A549 (cell line): ENCODE measurements around the gene FAM8A1.

Experiments used
- BHLHE40 ChIP-seq: IDR thresholded peaks from 2 replicates; pipeline ENCODE4 v1.6.1; 2012; ENCODE audit warnings: low read depth, low read length, inconsistent platforms
- CBX8 ChIP-seq: fragments of 200-600 bp; sonication (generic); IDR thresholded peaks from 2 replicates; pipeline ENCODE4 v1.6.1; 2016
- CHD2 ChIP-seq: fragments of 150-350 bp; IDR thresholded peaks from 2 replicates; pipeline ENCODE4 v1.6.1; 2014; ENCODE audit warnings: low read length; ENCODE audit not compliant: partially characterized antibody
- CTCF ChIP-seq: fragments of >200 bp; sonication (Bioruptor Twin); formaldehyde crosslinking; IDR thresholded peaks from 3 replicates; pipeline ENCODE4 v1.5.1; 2016
- JUN ChIP-seq, 2 experiments: fragments of >200 bp; sonication (Bioruptor Twin); formaldehyde crosslinking; IDR thresholded peaks; 2 replicates in 1 of 2; 3 replicates in 1 of 2; pipeline ENCODE4 v1.6.1; 2016 to 2017
- KDM1A ChIP-seq: fragments of 200-600 bp; sonication (generic); IDR thresholded peaks from 2 replicates; pipeline ENCODE4 v1.6.1; 2016; ENCODE audit warnings: low read depth, mild to moderate bottlenecking
- MAFK ChIP-seq: fragments of 450-650 bp; IDR thresholded peaks from 2 replicates; pipeline ENCODE4 v1.6.1; 2014; ENCODE audit not compliant: partially characterized antibody
- MAZ ChIP-seq: fragments of 150-350 bp; IDR thresholded peaks from 2 replicates; pipeline ENCODE4 v1.6.1; 2014; ENCODE audit warnings: antibody characterized with exemption, low read depth, low read length, borderline replicate concordance
- PHF8 ChIP-seq: fragments of 200-600 bp; sonication (generic); IDR thresholded peaks from 2 replicates; pipeline ENCODE4 v1.6.1; 2016; ENCODE audit warnings: low read depth, mild to moderate bottlenecking, antibody characterized with exemption, moderate library complexity, borderline replicate concordance
- POLR2A ChIP-seq: IDR thresholded peaks from 2 replicates; pipeline ENCODE4 v1.6.1; 2012; ENCODE audit warnings: mild to moderate bottlenecking, low read length
- RNF2 ChIP-seq: fragments of 200-600 bp; sonication (generic); IDR thresholded peaks from 2 replicates; pipeline ENCODE4 v1.6.1; 2016; ENCODE audit warnings: low read depth, mild to moderate bottlenecking, antibody characterized with exemption, moderate library complexity, borderline replicate concordance
- SREBF2 ChIP-seq: fragments of 450-650 bp; IDR thresholded peaks from 2 replicates; pipeline ENCODE4 v1.6.1; 2014; ENCODE audit warnings: mild to moderate bottlenecking, moderate library complexity
- TF ChIP-seq, protein P1 (sequence below): fragments of 200-600 bp; sonication (generic); IDR thresholded peaks from 2 replicates; pipeline ENCODE4 v1.6.1; 2016; ENCODE audit warnings: antibody characterized with exemption, mild to moderate bottlenecking, moderate library complexity
- TF ChIP-seq, protein P2 (sequence below): IDR thresholded peaks from 2 replicates; pipeline ENCODE4 v1.6.1; 2012

DNA sequence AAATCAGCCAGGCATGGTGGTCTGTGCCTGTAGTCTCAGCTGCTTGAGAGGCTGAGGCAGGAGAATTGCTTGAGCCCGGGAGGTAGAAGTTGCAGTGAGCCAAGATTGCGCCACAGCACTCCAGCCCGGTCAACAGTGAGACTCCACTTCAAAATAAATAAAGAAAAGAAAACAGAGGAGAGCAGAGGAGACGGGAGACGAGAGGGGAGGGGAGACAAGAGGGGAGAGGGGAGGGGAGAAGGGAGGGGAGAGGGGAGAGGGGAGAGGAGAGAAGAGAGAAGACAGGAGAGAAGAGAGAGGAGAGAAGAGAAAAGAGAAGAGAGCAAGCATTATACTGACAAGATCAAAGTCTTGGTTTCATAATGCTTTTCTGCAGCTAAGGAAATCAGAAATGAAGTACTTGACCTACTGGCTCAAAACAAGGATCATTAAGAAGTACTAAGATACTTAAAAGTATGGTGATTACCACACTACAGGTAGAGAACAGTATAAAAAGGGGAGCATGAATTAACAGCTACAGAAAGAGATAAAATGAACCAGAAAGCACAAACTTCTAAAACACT is 30.5 kb downstream of the FAM8A1 start:
- TF ChIP-seq PHF8 = no peak
- TF ChIP-seq BHLHE40 = no peak
- no peak for TF ChIP-seq MAFK
- TF ChIP-seq KDM1A = no peak
- TF ChIP-seq CBX8 = no peak
- no peak for TF ChIP-seq CTCF
- no peak for TF ChIP-seq CHD2
- TF ChIP-seq MAZ = no peak
- TF ChIP-seq, protein P1, sequence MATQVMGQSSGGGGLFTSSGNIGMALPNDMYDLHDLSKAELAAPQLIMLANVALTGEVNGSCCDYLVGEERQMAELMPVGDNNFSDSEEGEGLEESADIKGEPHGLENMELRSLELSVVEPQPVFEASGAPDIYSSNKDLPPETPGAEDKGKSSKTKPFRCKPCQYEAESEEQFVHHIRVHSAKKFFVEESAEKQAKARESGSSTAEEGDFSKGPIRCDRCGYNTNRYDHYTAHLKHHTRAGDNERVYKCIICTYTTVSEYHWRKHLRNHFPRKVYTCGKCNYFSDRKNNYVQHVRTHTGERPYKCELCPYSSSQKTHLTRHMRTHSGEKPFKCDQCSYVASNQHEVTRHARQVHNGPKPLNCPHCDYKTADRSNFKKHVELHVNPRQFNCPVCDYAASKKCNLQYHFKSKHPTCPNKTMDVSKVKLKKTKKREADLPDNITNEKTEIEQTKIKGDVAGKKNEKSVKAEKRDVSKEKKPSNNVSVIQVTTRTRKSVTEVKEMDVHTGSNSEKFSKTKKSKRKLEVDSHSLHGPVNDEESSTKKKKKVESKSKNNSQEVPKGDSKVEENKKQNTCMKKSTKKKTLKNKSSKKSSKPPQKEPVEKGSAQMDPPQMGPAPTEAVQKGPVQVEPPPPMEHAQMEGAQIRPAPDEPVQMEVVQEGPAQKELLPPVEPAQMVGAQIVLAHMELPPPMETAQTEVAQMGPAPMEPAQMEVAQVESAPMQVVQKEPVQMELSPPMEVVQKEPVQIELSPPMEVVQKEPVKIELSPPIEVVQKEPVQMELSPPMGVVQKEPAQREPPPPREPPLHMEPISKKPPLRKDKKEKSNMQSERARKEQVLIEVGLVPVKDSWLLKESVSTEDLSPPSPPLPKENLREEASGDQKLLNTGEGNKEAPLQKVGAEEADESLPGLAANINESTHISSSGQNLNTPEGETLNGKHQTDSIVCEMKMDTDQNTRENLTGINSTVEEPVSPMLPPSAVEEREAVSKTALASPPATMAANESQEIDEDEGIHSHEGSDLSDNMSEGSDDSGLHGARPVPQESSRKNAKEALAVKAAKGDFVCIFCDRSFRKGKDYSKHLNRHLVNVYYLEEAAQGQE = no peak
- TF ChIP-seq RNF2 = no peak
- TF ChIP-seq, protein P2, sequence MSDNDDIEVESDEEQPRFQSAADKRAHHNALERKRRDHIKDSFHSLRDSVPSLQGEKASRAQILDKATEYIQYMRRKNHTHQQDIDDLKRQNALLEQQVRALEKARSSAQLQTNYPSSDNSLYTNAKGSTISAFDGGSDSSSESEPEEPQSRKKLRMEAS = no peak
- no peak for TF ChIP-seq POLR2A
- no peak for TF ChIP-seq JUN (IDR thresholded peaks at IDR 0.05)
- TF ChIP-seq SREBF2 = no peak
